Keratinocyte (primary cell): ENCODE data around the gene PDK2. TPM values are rescaled to one million over a fixed set of nuclear protein-coding genes. Genes with fewer than 3 reads are reported as not detected.

Source experiments
- DNase-seq: peaks from one replicate; pipeline ENCODE4 v3.0.0-alpha.2; 2011; ENCODE audit warnings: low read depth, missing footprints, low spot score
- FAIRE-seq: peaks from 2 replicates; lab custom pipeline; 2011; peaks lifted over from hg19 to GRCh38; lab: Jason Lieb, UNC
- H2AFZ ChIP-seq: 2 replicates; pipeline ENCODE4 v1.6.0; 2012; ENCODE audit warnings: low read length, control low read depth, inconsistent platforms; ENCODE audit not compliant: control insufficient read depth
- H3K27ac ChIP-seq: 2 replicates; pipeline ENCODE4 v1.5.1; 2011; ENCODE audit warnings: low read length; ENCODE audit not compliant: control insufficient read depth, insufficient read depth
- H3K27me3 ChIP-seq: 3 replicates; pipeline ENCODE4 v1.6.0; 2011; ENCODE audit warnings: low read length; ENCODE audit not compliant: control insufficient read depth, insufficient read depth; ENCODE audit errors: extremely low read depth
- H3K36me3 ChIP-seq, 2 experiments: 2 replicates in 1 of 2; 3 replicates in 1 of 2; pipeline ENCODE4 v1.5.1; 2011; ENCODE audit warnings: low read length in 2 of 2, mild to moderate bottlenecking in 1 of 2; ENCODE audit not compliant: control insufficient read depth in 2 of 2, insufficient read depth in 2 of 2; ENCODE audit errors: extremely low read depth in 1 of 2
- H3K4me1 ChIP-seq: 3 replicates; pipeline ENCODE4 v1.5.1; 2011; ENCODE audit warnings: low read length; ENCODE audit not compliant: control insufficient read depth, insufficient read depth; ENCODE audit errors: extremely low read depth
- H3K4me2 ChIP-seq: 3 replicates; pipeline ENCODE4 v1.6.0; 2011; ENCODE audit warnings: low read depth, low read length; ENCODE audit not compliant: control insufficient read depth, insufficient read depth; ENCODE audit errors: extremely low read depth
- H3K4me3 ChIP-seq, 3 experiments: fragments of 200-600 bp in 1 of 3; sonication (generic) in 1 of 3; 2 replicates in 2 of 3; 3 replicates in 1 of 3; pipeline ENCODE4 v1.5.1; 2011 to 2016; ENCODE audit warnings: low read length in 3 of 3, mild to moderate bottlenecking in 3 of 3, control low read depth in 2 of 3, inconsistent platforms in 1 of 3, low read depth in 1 of 3, mixed read lengths in 1 of 3, mixed run types in 1 of 3, moderate library complexity in 1 of 3; ENCODE audit not compliant: control insufficient read depth in 2 of 3, insufficient read depth in 2 of 3; ENCODE audit errors: extremely low read depth in 1 of 3
- H3K79me2 ChIP-seq: 2 replicates; pipeline ENCODE4 v1.6.0; 2012; ENCODE audit warnings: low read length; ENCODE audit not compliant: control insufficient read depth, insufficient read depth
- H3K9ac ChIP-seq: 3 replicates; pipeline ENCODE4 v1.6.0; 2011; ENCODE audit warnings: low read length; ENCODE audit not compliant: control insufficient read depth, insufficient read depth; ENCODE audit errors: extremely low read depth
- H3K9me1 ChIP-seq: 3 replicates; pipeline ENCODE4 v1.6.0; 2011; ENCODE audit warnings: low read length; ENCODE audit not compliant: control insufficient read depth, insufficient read depth; ENCODE audit errors: extremely low read depth
- H3K9me3 ChIP-seq: 2 replicates; pipeline ENCODE4 v1.5.1; 2012; ENCODE audit warnings: low read depth, low read length; ENCODE audit not compliant: control insufficient read depth
- H4K20me1 ChIP-seq: 3 replicates; pipeline ENCODE4 v1.6.0; 2011; ENCODE audit warnings: low read length; ENCODE audit not compliant: control insufficient read depth, insufficient read depth; ENCODE audit errors: extremely low read depth
- CTCF ChIP-seq, 3 experiments: IDR thresholded peaks in 1 of 3; conservative IDR thresholded peaks in 1 of 3; optimal IDR thresholded peaks in 1 of 3; 2 replicates in 2 of 3; 3 replicates in 1 of 3; pipeline versions ENCODE3 to v1.5.1; 2011; ENCODE audit warnings: low read length in 3 of 3, mild to moderate bottlenecking in 3 of 3, moderate library complexity in 2 of 3, control low read depth in 1 of 3, inconsistent platforms in 1 of 3; ENCODE audit not compliant: insufficient read depth in 2 of 3; ENCODE audit errors: extremely low read depth in 1 of 3
- EZH2 ChIP-seq: IDR thresholded peaks from one replicate; pipeline ENCODE4 v1.6.1; 2012; ENCODE audit warnings: inconsistent platforms, mild to moderate bottlenecking, low read length, moderate library complexity
- dilution Hi-C: fragments of 300-500 bp; cut with MboI; formaldehyde crosslinking; loops from one replicate; pipeline ENCODE4 v1.7.0; 2020; ENCODE audit warnings: low sequenced_read_pairs; ENCODE audit not compliant: extremely low pct_ligation_motif_present
- polyA plus RNA-seq, 5 experiments: library from polyadenylated mRNA; depleted of rRNA in 3 of 5; stranded (reverse) in 3 of 5; stranded (forward) in 1 of 5; unstranded in 1 of 5; fragments of >200 nt; gene quantifications; 1 replicate in 1 of 5; 2 replicates in 3 of 5; 3 replicates in 1 of 5; pipeline versions ENCODE4 v1.2.1 to v1.2.3, GENCODE V29; 2011 to 2012; ENCODE audit warnings: missing spikeins in 2 of 5, low read depth in 1 of 5, low replicate concordance in 1 of 5

PDK2 gene
- polyA plus RNA-seq, 1 donor (not counting 4 experiments of a cell fraction or from before 2014, with no cell fraction given) = 7.5 TPM

- no peaks in the 10 kb centered on the region for H3K9me3 ChIP-seq
- no peak overlapping the region for H3K9ac ChIP-seq
- no peak for DNase-seq
- H4K20me1 ChIP-seq = peaks cover 57% of the 10 kb centered on the region
- H3K4me3 ChIP-seq = no peak overlapping the region
- no peak for FAIRE-seq
- no peak for TF ChIP-seq EZH2
- TF ChIP-seq CTCF (optimal IDR thresholded peaks at IDR 0.05 in 1 of 3, IDR thresholded peaks at IDR 0.05 in 1 of 3, conservative IDR thresholded peaks at IDR 0.05 in 1 of 3; ENCODE audit: extremely low read depth in 1 of 3, insufficient read depth in 2 of 3, low read length in 3 of 3) = no peak
- H3K79me2 ChIP-seq = peaks cover 36% of the 10 kb centered on the region
- dilution Hi-C loops = no loop called here
- H3K36me3 ChIP-seq = peaks cover 56% of the 10 kb centered on the region in 2 experiments
- H3K9me1 ChIP-seq = no peaks in the 10 kb centered on the region
- no peak overlapping the region for H2AFZ ChIP-seq
- H3K4me1 ChIP-seq = no peaks in the 10 kb centered on the region
- no peak overlapping the region for H3K4me2 ChIP-seq
- no peaks in the 10 kb centered on the region for H3K27me3 ChIP-seq
- H3K27ac ChIP-seq = no peak overlapping the region
These were observed 13.4 kb upstream of the PDK2 start for GRCh38 chr17:50081757-50082156.

- Histone ChIP-seq H3K36me3 (peaks cover 41 to 52% of the 10 kb centered on the region in 2 experiments), H3K9ac (no peak overlapping the region), H3K9me1 (no peaks in the 10 kb centered on the region), H3K79me2 (no peaks in the 10 kb centered on the region), H2AFZ (no peak overlapping the region), H4K20me1 (peaks cover 56% of the 10 kb centered on the region), H3K9me3 (no peaks in the 10 kb centered on the region), H3K27ac (no peak overlapping the region), H3K4me1 (no peaks in the 10 kb centered on the region), H3K4me2 (no peak overlapping the region), H3K4me3 (no peak overlapping the region), H3K27me3 (no peaks in the 10 kb centered on the region)
- DNase-seq = no peak
- peak; percentile 46 for FAIRE-seq
- dilution Hi-C loops = no loop called here
- TF ChIP-seq CTCF (optimal IDR thresholded peaks at IDR 0.05 in 1 of 3, IDR thresholded peaks at IDR 0.05 in 1 of 3, conservative IDR thresholded peaks at IDR 0.05 in 1 of 3; ENCODE audit: extremely low read depth in 1 of 3, insufficient read depth in 2 of 3, low read length in 3 of 3) (peak; percentile 89 to 95 (median 95)), EZH2 (no peak)
These were observed 7.8 kb upstream of the PDK2 start for GRCh38 chr17:50087246-50087911.
